HEK293 (cell line): ENCODE results near the gene SELENOI.
A peak's percentile ranks its signal among the peaks of the same experiment; 100 is the strongest.

Source experiments
- CTCF ChIA-PET: fragments of 350-600 bp; formaldehyde crosslinking; extraction: SDS; loops from one replicate; lab custom pipeline; 2021; ENCODE audit warnings: antibody characterized with exemption; lab: Yijun Ruan, JAX
- POLR2A ChIA-PET: fragments of 300-600 bp; formaldehyde crosslinking; extraction: SDS; loops from one replicate; lab custom pipeline; 2020; ENCODE audit warnings: antibody characterized with exemption, inconsistent platforms; lab: Yijun Ruan, JAX
- H3K27ac ChIP-seq: fragments of 200-500 bp; sonication (Bioruptor generic); 2 replicates; pipeline ENCODE4 v1.5.1; 2014; ENCODE audit warnings: low read depth, low read length, control low read depth, inconsistent platforms; ENCODE audit errors: extremely low read depth
- H3K36me3 ChIP-seq, 2 experiments: fragments of 200-500 bp in 1 of 2; sonication (Bioruptor generic) in 1 of 2; 1 replicate in 1 of 2; 2 replicates in 1 of 2; pipeline ENCODE4 v1.5.1; 2014 to 2017; ENCODE audit warnings: inconsistent platforms in 2 of 2, low read length in 2 of 2; ENCODE audit not compliant: control insufficient read depth in 2 of 2, insufficient read depth in 1 of 2
- H3K4me1 ChIP-seq: fragments of 200-500 bp; sonication (Bioruptor generic); 2 replicates; pipeline ENCODE4 v1.5.1; 2014; ENCODE audit warnings: mild to moderate bottlenecking, low read length, inconsistent platforms; ENCODE audit not compliant: control insufficient read depth, insufficient read depth
- H3K4me3 ChIP-seq: 2 replicates; pipeline ENCODE4 v1.5.1; 2011; ENCODE audit warnings: low read depth, mild to moderate bottlenecking, control low read depth, low read length, moderate library complexity
- H3K9me3 ChIP-seq: fragments of 200-500 bp; sonication (Bioruptor generic); 2 replicates; pipeline ENCODE4 v1.5.1; 2014; ENCODE audit warnings: low read depth, low read length, inconsistent platforms; ENCODE audit not compliant: control insufficient read depth, insufficient read depth
- EGR2 ChIP-seq: fragments of 450-650 bp; formaldehyde crosslinking; IDR thresholded peaks from 2 replicates; pipeline ENCODE4 v1.5.1; 2016; ENCODE audit warnings: low read depth, missing biosample characterization, missing genetic modification characterization
- FEZF1 ChIP-seq: fragments of 450-650 bp; formaldehyde crosslinking; IDR thresholded peaks from 2 replicates; pipeline ENCODE4 v1.5.1; 2016; ENCODE audit warnings: missing biosample characterization, missing genetic modification characterization
- GLIS1 ChIP-seq: fragments of 450-650 bp; formaldehyde crosslinking; IDR thresholded peaks from 2 replicates; pipeline ENCODE4 v1.5.1; 2016; ENCODE audit warnings: missing biosample characterization, missing genetic modification characterization
- MZF1 ChIP-seq: fragments of 450-650 bp; formaldehyde crosslinking; IDR thresholded peaks from 2 replicates; pipeline ENCODE4 v1.5.1; 2017; ENCODE audit warnings: missing biosample characterization, missing genetic modification characterization, borderline replicate concordance
- SP2 ChIP-seq: fragments of 450-650 bp; formaldehyde crosslinking; IDR thresholded peaks from 2 replicates; pipeline ENCODE4 v1.5.1; 2016; ENCODE audit warnings: missing biosample characterization, missing genetic modification characterization
- ZFP37 ChIP-seq: fragments of 450-650 bp; formaldehyde crosslinking; IDR thresholded peaks from 2 replicates; pipeline ENCODE4 v1.5.1; 2016; ENCODE audit warnings: missing biosample characterization, missing genetic modification characterization
- ZFP41 ChIP-seq: fragments of 450-650 bp; formaldehyde crosslinking; IDR thresholded peaks from 2 replicates; pipeline ENCODE4 v1.5.1; 2016; ENCODE audit warnings: missing biosample characterization, missing genetic modification characterization, borderline replicate concordance
- ZIC2 ChIP-seq: fragments of 450-650 bp; formaldehyde crosslinking; IDR thresholded peaks from 2 replicates; pipeline ENCODE4 v1.5.1; 2016; ENCODE audit warnings: missing biosample characterization, missing genetic modification characterization
- ZNF114 ChIP-seq: fragments of 450-650 bp; formaldehyde crosslinking; IDR thresholded peaks from 2 replicates; pipeline ENCODE4 v1.5.0; 2017; ENCODE audit warnings: missing biosample characterization, missing genetic modification characterization
- ZNF138 ChIP-seq: fragments of 450-650 bp; formaldehyde crosslinking; IDR thresholded peaks from 2 replicates; pipeline ENCODE4 v1.5.1; 2016; ENCODE audit warnings: missing biosample characterization, missing genetic modification characterization, borderline replicate concordance
- ZNF148 ChIP-seq: fragments of 450-650 bp; formaldehyde crosslinking; IDR thresholded peaks from 2 replicates; pipeline ENCODE4 v1.5.0; 2017; ENCODE audit warnings: missing biosample characterization, missing genetic modification characterization, borderline replicate concordance
- ZNF2 ChIP-seq: fragments of 450-650 bp; formaldehyde crosslinking; IDR thresholded peaks from 2 replicates; pipeline ENCODE4 v1.5.1; 2016; ENCODE audit warnings: missing biosample characterization, missing genetic modification characterization
- ZNF221 ChIP-seq: fragments of 450-650 bp; formaldehyde crosslinking; IDR thresholded peaks from 2 replicates; pipeline ENCODE4 v1.5.1; 2017; ENCODE audit warnings: missing biosample characterization, missing genetic modification characterization, borderline replicate concordance
- ZNF24 ChIP-seq: fragments of 450-650 bp; formaldehyde crosslinking; IDR thresholded peaks from 2 replicates; pipeline ENCODE4 v1.5.1; 2016; ENCODE audit warnings: missing biosample characterization, missing genetic modification characterization
- ZNF394 ChIP-seq: fragments of 450-650 bp; formaldehyde crosslinking; IDR thresholded peaks from 2 replicates; pipeline ENCODE4 v1.5.1; 2016; ENCODE audit warnings: missing biosample characterization, missing genetic modification characterization, mild to moderate bottlenecking, moderate library complexity, borderline replicate concordance
- ZNF426 ChIP-seq: fragments of 450-650 bp; formaldehyde crosslinking; IDR thresholded peaks from 2 replicates; pipeline ENCODE4 v1.5.1; 2017; ENCODE audit warnings: missing biosample characterization, missing genetic modification characterization, mild to moderate bottlenecking, inconsistent platforms, moderate library complexity
- ZNF433 ChIP-seq: fragments of 450-650 bp; formaldehyde crosslinking; IDR thresholded peaks from 2 replicates; pipeline ENCODE4 v1.5.1; 2016; ENCODE audit warnings: missing biosample characterization, missing genetic modification characterization, low read depth
- ZNF473 ChIP-seq: fragments of 450-650 bp; formaldehyde crosslinking; IDR thresholded peaks from 2 replicates; pipeline ENCODE4 v1.5.1; 2017; ENCODE audit warnings: missing biosample characterization, missing genetic modification characterization
- ZSCAN5A ChIP-seq: fragments of 450-650 bp; formaldehyde crosslinking; IDR thresholded peaks from 2 replicates; pipeline ENCODE4 v1.5.1; 2016; ENCODE audit warnings: missing biosample characterization, missing genetic modification characterization
- TF ChIP-seq, protein P1 (sequence below): fragments of 450-650 bp; formaldehyde crosslinking; IDR thresholded peaks from 2 replicates; pipeline ENCODE4 v1.5.1; 2017; ENCODE audit warnings: missing biosample characterization, missing genetic modification characterization
- TF ChIP-seq, protein P2 (sequence below): fragments of 450-650 bp; formaldehyde crosslinking; IDR thresholded peaks from 2 replicates; pipeline ENCODE4 v1.5.1; 2016; ENCODE audit warnings: missing biosample characterization, missing genetic modification characterization

SELENOI gene

GRCh38 chr2:26399771-26400376 lies 53.9 kb downstream of the SELENOI start (continued):
- TF ChIP-seq ZNF148 (tag by site-specific recombination), result no peak
- no peak for TF ChIP-seq ZNF473 (tag by site-specific recombination)
- no peak for TF ChIP-seq ZNF24 (tag by site-specific recombination)
- TF ChIP-seq ZNF433 (tag by site-specific recombination), result no peak
- TF ChIP-seq ZNF114 (tag by site-specific recombination), result no peak
- TF ChIP-seq ZFP41, result no peak
- no peak for TF ChIP-seq ZSCAN5A (tag by site-specific recombination)
- no peak for TF ChIP-seq ZNF394 (tag by site-specific recombination)
- TF ChIP-seq ZNF2 (tag by site-specific recombination), result no peak
- peak; percentile 38; the same call in 1 of the 2 replicates for TF ChIP-seq ZIC2 (tag by site-specific recombination)
- 0 out of 2 replicates have a peak, but pooled peaks have one; percentile 14 for TF ChIP-seq FEZF1 (tag by site-specific recombination)
- TF ChIP-seq ZNF221 (tag by site-specific recombination), result no peak
- TF ChIP-seq, protein P1, sequence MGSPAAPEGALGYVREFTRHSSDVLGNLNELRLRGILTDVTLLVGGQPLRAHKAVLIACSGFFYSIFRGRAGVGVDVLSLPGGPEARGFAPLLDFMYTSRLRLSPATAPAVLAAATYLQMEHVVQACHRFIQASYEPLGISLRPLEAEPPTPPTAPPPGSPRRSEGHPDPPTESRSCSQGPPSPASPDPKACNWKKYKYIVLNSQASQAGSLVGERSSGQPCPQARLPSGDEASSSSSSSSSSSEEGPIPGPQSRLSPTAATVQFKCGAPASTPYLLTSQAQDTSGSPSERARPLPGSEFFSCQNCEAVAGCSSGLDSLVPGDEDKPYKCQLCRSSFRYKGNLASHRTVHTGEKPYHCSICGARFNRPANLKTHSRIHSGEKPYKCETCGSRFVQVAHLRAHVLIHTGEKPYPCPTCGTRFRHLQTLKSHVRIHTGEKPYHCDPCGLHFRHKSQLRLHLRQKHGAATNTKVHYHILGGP, result no peak
- no peak for TF ChIP-seq ZNF138 (tag by site-specific recombination)
- no peak for TF ChIP-seq SP2 (tag by site-specific recombination)
- TF ChIP-seq GLIS1 (tag by site-specific recombination), result peak; percentile 46; the same call in 1 of the 2 replicates
- TF ChIP-seq EGR2 (tag by site-specific recombination), result no peak
- TF ChIP-seq, all 188 proteins: peak for 3

DNA sequence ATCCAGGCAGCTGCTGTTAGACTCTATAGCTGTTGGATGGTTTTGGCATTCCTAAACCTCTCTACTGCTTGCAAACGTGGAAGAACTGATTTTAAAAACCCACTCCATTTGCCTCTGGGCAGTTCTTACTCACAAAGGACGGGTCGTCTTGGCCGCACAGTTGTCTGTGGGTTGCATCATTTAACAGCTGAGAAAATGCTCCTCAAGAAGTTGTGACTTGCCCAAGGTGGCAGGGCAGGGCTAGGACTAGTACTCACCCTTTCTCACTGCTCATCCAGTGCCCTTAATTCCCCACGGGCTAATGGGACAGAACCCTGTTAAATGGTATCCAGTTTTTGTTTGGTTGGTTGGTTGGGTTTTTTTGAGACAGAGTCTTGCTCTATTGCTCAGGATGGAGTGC lies 54.8 kb downstream of the SELENOI start:
- Histone ChIP-seq H3K27ac (no peak overlapping the region), H3K36me3 (no peaks in the 10 kb centered on the region; a peak in 1 of 3 replicates), H3K4me1 (no peaks in the 10 kb centered on the region; the same call in 1 of the 2 replicates), H3K4me3 (no peak overlapping the region), H3K9me3 (no peaks in the 10 kb centered on the region)
- ChIA-PET POLR2A (interaction anchor here (1.0 kb wide), 1 partner anchor 55 kb away, joined by 3 read pairs; the partner anchor contains the start of gene SELENOI), CTCF (interaction anchor here (0.5 to 0.6 kb wide), 2 partner anchors 62 to 333 kb away, joined by 4 to 5 read pairs; no protein-coding TSS in a partner anchor)
- TF ChIP-seq ZFP37 (tag by site-specific recombination) (no peak), MZF1 (tag by site-specific recombination) (no peak), ZNF426 (tag by site-specific recombination) (no peak)
- TF ChIP-seq, protein P2, sequence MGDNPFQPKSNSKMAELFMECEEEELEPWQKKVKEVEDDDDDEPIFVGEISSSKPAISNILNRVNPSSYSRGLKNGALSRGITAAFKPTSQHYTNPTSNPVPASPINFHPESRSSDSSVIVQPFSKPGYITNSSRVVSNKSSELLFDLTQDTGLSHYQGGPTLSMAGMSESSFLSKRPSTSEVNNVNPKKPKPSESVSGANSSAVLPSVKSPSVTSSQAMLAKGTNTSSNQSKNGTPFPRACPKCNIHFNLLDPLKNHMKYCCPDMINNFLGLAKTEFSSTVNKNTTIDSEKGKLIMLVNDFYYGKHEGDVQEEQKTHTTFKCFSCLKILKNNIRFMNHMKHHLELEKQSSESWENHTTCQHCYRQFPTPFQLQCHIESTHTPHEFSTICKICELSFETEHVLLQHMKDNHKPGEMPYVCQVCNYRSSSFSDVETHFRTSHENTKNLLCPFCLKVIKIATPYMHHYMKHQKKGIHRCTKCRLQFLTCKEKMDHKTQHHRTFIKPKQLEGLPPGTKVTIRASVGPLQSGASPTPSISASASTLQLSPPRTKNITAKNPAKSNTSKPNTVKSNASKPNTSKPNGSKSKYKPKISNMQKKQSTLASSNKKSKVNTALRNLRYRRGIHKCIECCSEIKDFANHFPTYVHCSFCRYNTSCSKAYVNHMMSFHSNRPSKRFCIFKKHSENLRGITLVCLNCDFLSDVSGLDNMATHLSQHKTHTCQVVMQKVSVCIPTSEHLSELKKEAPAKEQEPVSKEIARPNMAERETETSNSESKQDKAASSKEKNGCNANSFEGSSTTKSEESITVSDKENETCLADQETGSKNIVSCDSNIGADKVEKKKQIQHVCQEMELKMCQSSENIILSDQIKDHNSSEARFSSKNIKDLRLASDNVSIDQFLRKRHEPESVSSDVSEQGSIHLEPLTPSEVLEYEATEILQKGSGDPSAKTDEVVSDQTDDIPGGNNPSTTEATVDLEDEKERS (tag by site-specific recombination), result no peak
